ENCODE data around the gene SLC47A2. TPM values are rescaled to one million over a fixed set of nuclear protein-coding genes. Genes with fewer than 3 reads are reported as not detected.

The SLC47A2 gene
- total RNA-seq, 1 experiment from 2014 or later = not detected

GRCh38 chr17:19648475-19649273 lies 67.7 kb downstream of the SLC47A2 start, which contains the start of gene ALDH3A2:
ALDH3A2 (plus strand) TSS chr17:19648751; CDS start chr17:19648972, 221 bp downstream.
- peak; percentile 94 for DNase-seq (ENCODE audit: extremely low read depth, low read depth)

GRCh38 chr17:19647697-19648474 lies 68.5 kb downstream of the SLC47A2 start:
- peak; percentile 70 for DNase-seq (ENCODE audit: extremely low read depth, low read depth)

- DNase-seq (ENCODE audit: extremely low read depth, low read depth) = peak; percentile 40
Measured at GRCh38 chr17:19646788-19647696, 69.3 kb downstream of the SLC47A2 start.

- DNase-seq (ENCODE audit: extremely low read depth, low read depth) = no peak
Measured at GRCh38 chr17:19645734-19646201, 70.6 kb downstream of the SLC47A2 start.

- no peak for DNase-seq (ENCODE audit: extremely low read depth, low read depth)
Measured at GRCh38 chr17:19644493-19645210, 71.7 kb downstream of the SLC47A2 start.

GRCh38 chr17:19642373-19642893 lies 74.0 kb downstream of the SLC47A2 start:
- DNase-seq (ENCODE audit: extremely low read depth, low read depth) = no peak

- no peak for DNase-seq (ENCODE audit: extremely low read depth, low read depth)
Measured at GRCh38 chr17:19641687-19642372, 74.6 kb downstream of the SLC47A2 start.

- DNase-seq (ENCODE audit: extremely low read depth, low read depth) = no peak
Measured at GRCh38 chr17:19631905-19632304, 84.5 kb downstream of the SLC47A2 start.

- no peak for DNase-seq (ENCODE audit: extremely low read depth, low read depth)
Measured at GRCh38 chr17:19630661-19631060, 85.7 kb downstream of the SLC47A2 start.

GRCh38 chr17:19630035-19630434 lies 86.3 kb downstream of the SLC47A2 start:
- no peak for DNase-seq (ENCODE audit: extremely low read depth, low read depth)

- DNase-seq (ENCODE audit: extremely low read depth, low read depth) = no peak
Measured at GRCh38 chr17:19629449-19629848, 86.9 kb downstream of the SLC47A2 start.

Small RNA genes lying within 50 kb of the gene (small RNA-seq; reads per million reads assigned to genes)
- gene RF00322 = 0 reads per million in 2 experiments

Other genes with a start within 250 kb of the SLC47A2 start
- gene SLC47A1, start 182.7 kb downstream of the SLC47A2 start, total RNA-seq (2014; rRNA removed; shearing (Covaris generic)) = 25.6 and 29.6 TPM in 2 replicates
- gene ALDH3A2, start 67.8 kb downstream of the SLC47A2 start, total RNA-seq (2014; rRNA removed; shearing (Covaris generic)) = 186 and 191 TPM in 2 replicates
- gene ALDH3A1, start 31.7 kb upstream of the SLC47A2 start, total RNA-seq (2014; rRNA removed; shearing (Covaris generic)) = 403 and 460 TPM in 2 replicates
- 24.4 and 31.8 TPM in 2 replicates for gene ULK2, start 151.4 kb upstream of the SLC47A2 start, total RNA-seq (2014; rRNA removed; shearing (Covaris generic))

All from NCI-H460 (cell line).